Measurements from ENCODE around the gene ZBTB8OS.

Gene ZBTB8OS

GRCh38 chr1:32606565-32607371 lies 43.6 kb downstream of the ZBTB8OS start:
- no peak for DNase-seq

DNA sequence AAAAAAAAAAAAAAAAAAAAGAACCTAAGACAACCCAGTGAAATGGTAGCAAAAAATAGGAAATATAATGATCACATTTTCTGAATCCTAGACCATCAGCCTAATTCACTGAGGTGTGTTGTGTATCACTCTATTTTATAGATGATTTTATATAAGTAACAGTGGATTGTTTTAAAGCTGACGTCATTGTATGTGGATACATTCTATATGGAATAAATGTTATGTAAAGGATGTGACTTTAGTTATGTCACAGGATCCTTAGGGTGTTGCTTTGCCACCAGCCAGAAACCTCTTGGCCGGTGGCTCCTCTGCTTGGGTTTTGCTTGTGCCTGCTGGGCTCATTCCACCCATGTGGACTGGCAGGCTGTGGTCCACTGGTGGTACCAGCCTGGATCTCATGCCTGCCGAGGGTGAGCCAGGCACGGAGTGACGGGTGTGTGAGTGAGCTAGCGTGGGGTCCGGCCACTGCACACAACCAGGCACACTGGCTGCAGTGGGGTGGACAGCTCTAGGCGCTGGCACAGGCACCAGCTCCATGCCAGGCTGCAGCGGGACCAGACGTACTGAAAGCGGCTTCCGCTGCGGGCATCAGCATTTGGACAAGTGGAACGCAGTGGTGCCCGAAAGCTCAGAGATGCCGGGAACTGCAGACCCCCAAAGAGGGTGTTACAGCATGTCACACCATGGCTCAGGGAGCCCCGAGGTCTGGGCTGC lies 44.5 kb downstream of the ZBTB8OS start:
- DNase-seq: no peak

DNA sequence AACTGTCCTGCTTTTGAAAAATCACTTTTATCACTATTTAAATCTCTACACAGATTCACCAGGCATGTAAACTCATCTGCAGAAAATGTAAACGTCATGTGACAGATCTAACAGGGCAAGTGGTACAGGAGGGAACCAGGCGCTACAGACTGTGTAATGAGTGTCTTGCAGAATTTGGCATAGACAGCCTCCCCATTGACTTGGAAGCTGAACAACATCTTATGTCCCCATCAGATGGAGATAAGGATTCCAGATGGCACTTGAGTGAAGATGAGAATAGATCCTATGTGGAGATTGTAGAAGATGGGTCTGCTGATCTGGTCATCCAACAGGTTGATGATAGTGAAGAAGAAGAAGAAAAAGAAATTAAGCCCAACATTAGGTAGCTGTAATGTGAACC lies 50.3 kb downstream of the ZBTB8OS start:
- DNase-seq: no peak

DNA sequence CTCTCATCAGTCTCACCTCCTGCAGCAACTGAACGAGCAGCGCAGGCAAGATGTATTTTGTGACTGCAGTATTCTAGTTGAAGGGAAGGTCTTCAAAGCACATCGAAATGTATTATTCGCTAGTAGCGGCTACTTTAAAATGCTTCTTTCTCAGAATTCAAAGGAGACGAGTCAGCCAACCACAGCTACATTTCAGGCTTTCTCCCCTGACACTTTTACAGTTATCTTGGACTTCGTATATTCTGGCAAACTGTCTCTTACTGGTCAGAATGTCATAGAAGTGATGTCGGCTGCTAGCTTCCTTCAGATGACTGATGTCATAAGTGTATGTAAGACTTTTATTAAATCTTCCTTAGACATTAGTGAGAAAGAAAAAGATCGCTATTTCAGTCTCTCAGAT lies 57.4 kb downstream of the ZBTB8OS start:
- DNase-seq: no peak

- no peak for DNase-seq
Observed at GRCh38 chr1:32580348-32581017, 69.9 kb downstream of the ZBTB8OS start.
